IPS DF 6.9 (cell line): ENCODE measurements around the gene AACS.

Source experiments
- DNase-seq: peaks from one replicate; pipeline ENCODE4 v3.0.0-alpha.2; 2013; ENCODE audit warnings: low read depth, low spot score
- H3K27ac ChIP-seq: one replicate; pipeline ENCODE4 v1.5.1; 2013; ENCODE audit warnings: low read length, control low read depth
- H3K27me3 ChIP-seq: 2 replicates; pipeline ENCODE4 v1.6.1; 2013; ENCODE audit warnings: mild to moderate bottlenecking, low read length; ENCODE audit not compliant: control insufficient read depth, insufficient read depth
- H3K36me3 ChIP-seq: 2 replicates; pipeline ENCODE4 v1.6.1; 2013; ENCODE audit warnings: low read length; ENCODE audit not compliant: control insufficient read depth, insufficient read depth
- H3K4me1 ChIP-seq: 2 replicates; pipeline ENCODE4 v1.6.1; 2013; ENCODE audit warnings: low read length; ENCODE audit not compliant: control insufficient read depth, insufficient read depth
- H3K4me3 ChIP-seq: 2 replicates; pipeline ENCODE4 v1.5.1; 2013; ENCODE audit warnings: mild to moderate bottlenecking, low read length
- H3K9me3 ChIP-seq: 2 replicates; pipeline ENCODE4 v1.6.1; 2013; ENCODE audit warnings: low read length, inconsistent platforms; ENCODE audit not compliant: control insufficient read depth, insufficient read depth
- WGBS: extraction: QIAGEN DNeasy Blood & Tissue Kit; methylation state at CpG from one replicate; pipeline ENCODE4 v1.1.7; 2013; ENCODE audit warnings: mixed read lengths, missing lambda C conversion rate; ENCODE audit not compliant: insufficient read length, insufficient coverage; 5-methylcytosine and 5-hydroxymethylcytosine counted together

Gene AACS

GRCh38 chr12:125065021-125065918, at the start of gene AACS:
Gene AACS (plus strand): TSS chr12:125065435. CDS start chr12:125065585, 150 bp downstream.
- peak within 1 kb of the TSS; percentile 93 for H3K4me3 ChIP-seq
- H3K27me3 ChIP-seq, result no peaks in the 10 kb centered on the region
- no peaks in the 10 kb centered on the region for H3K9me3 ChIP-seq
- WGBS, result no CpG with 5 or more reads among the region's 80 CpGs
- H3K27ac ChIP-seq, result no peak within 1 kb of the TSS
- no peak for DNase-seq
- H3K36me3 ChIP-seq, result peaks cover 5% of the 10 kb centered on the region
- peaks cover 10% of the 10 kb centered on the region for H3K4me1 ChIP-seq

GRCh38 chr12:125015680-125016310, 49.4 kb upstream of the AACS start:
- no peak overlapping the region for H3K4me3 ChIP-seq
- no CpG with 5 or more reads among the region's 24 CpGs for WGBS
- H3K27ac ChIP-seq, result no peak overlapping the region
- H3K9me3 ChIP-seq, result no peaks in the 10 kb centered on the region
- H3K27me3 ChIP-seq, result no peaks in the 10 kb centered on the region
- no peaks in the 10 kb centered on the region for H3K4me1 ChIP-seq
- DNase-seq, result no peak
- peaks cover 15% of the 10 kb centered on the region for H3K36me3 ChIP-seq

GRCh38 chr12:125017801-125018200, 47.4 kb upstream of the AACS start:
- no CpG with 5 or more reads among the region's 9 CpGs for WGBS
- Histone ChIP-seq H3K9me3 (no peaks in the 10 kb centered on the region), H3K4me3 (no peak overlapping the region), H3K27me3 (no peaks in the 10 kb centered on the region), H3K36me3 (peaks cover 13% of the 10 kb centered on the region), H3K4me1 (no peaks in the 10 kb centered on the region), H3K27ac (no peak overlapping the region)
- DNase-seq, result no peak

GRCh38 chr12:125018356-125018755, 46.9 kb upstream of the AACS start:
- H3K27me3 ChIP-seq, result no peaks in the 10 kb centered on the region

GRCh38 chr12:125021096-125021495, 44.1 kb upstream of the AACS start:
- no peaks in the 10 kb centered on the region for H3K9me3 ChIP-seq
- H3K4me1 ChIP-seq, result no peaks in the 10 kb centered on the region
- WGBS, result no CpG with 5 or more reads among the region's 9 CpGs
- no peaks in the 10 kb centered on the region for H3K27me3 ChIP-seq
- DNase-seq, result no peak
- H3K4me3 ChIP-seq, result no peak overlapping the region
- H3K27ac ChIP-seq, result no peak overlapping the region
- peaks cover 8% of the 10 kb centered on the region for H3K36me3 ChIP-seq

More at GRCh38 chr12:125018356-125018755, 46.9 kb upstream of the AACS start:
- Histone ChIP-seq H3K4me1 (no peaks in the 10 kb centered on the region), H3K36me3 (peaks cover 14% of the 10 kb centered on the region), H3K27ac (no peak overlapping the region), H3K9me3 (no peaks in the 10 kb centered on the region), H3K4me3 (no peak overlapping the region)
- no peak for DNase-seq
- no CpG with 5 or more reads among the region's 11 CpGs for WGBS

- Histone ChIP-seq H3K27ac (no peak overlapping the region), H3K27me3 (no peaks in the 10 kb centered on the region), H3K4me1 (no peaks in the 10 kb centered on the region), H3K36me3 (peaks cover 8% of the 10 kb centered on the region), H3K4me3 (no peak overlapping the region), H3K9me3 (no peaks in the 10 kb centered on the region)
- no CpG with 5 or more reads among the region's 5 CpGs for WGBS
- no peak for DNase-seq
Observed at GRCh38 chr12:125021771-125022170, 43.5 kb upstream of the AACS start.

- Histone ChIP-seq H3K36me3 (peaks cover 8% of the 10 kb centered on the region), H3K4me1 (no peaks in the 10 kb centered on the region), H3K9me3 (no peaks in the 10 kb centered on the region), H3K27ac (no peak overlapping the region), H3K27me3 (no peaks in the 10 kb centered on the region), H3K4me3 (no peak overlapping the region)
- WGBS, result no CpG with 5 or more reads among the region's 2 CpGs
- DNase-seq, result no peak
Observed at GRCh38 chr12:125023065-125023464, 42.2 kb upstream of the AACS start.

GRCh38 chr12:125024949-125025563, 40.2 kb upstream of the AACS start:
- DNase-seq, result no peak
- Histone ChIP-seq H3K4me1 (no peaks in the 10 kb centered on the region), H3K27me3 (no peaks in the 10 kb centered on the region), H3K4me3 (no peak overlapping the region), H3K9me3 (no peaks in the 10 kb centered on the region), H3K36me3 (peaks cover 8% of the 10 kb centered on the region), H3K27ac (no peak overlapping the region)
- WGBS, result no CpG with 5 or more reads among the region's 43 CpGs

GRCh38 chr12:125025606-125026235, 39.5 kb upstream of the AACS start:
- H3K27ac ChIP-seq, result no peak overlapping the region
- no peaks in the 10 kb centered on the region for H3K27me3 ChIP-seq
- WGBS, result 100% methylated on average over 2 of the region's 9 CpGs
- no peak overlapping the region for H3K4me3 ChIP-seq
- no peak for DNase-seq
- no peaks in the 10 kb centered on the region for H3K4me1 ChIP-seq
- H3K36me3 ChIP-seq, result peaks cover 8% of the 10 kb centered on the region
- no peaks in the 10 kb centered on the region for H3K9me3 ChIP-seq

- DNase-seq, result no peak
- H3K36me3 ChIP-seq, result peaks cover 7% of the 10 kb centered on the region
- H3K4me1 ChIP-seq, result 0 out of 2 replicates have a peak, but pooled peaks cover 2% of the 10 kb centered on the region
- no peak overlapping the region for H3K27ac ChIP-seq
- H3K9me3 ChIP-seq, result no peaks in the 10 kb centered on the region
- no peak overlapping the region for H3K4me3 ChIP-seq
- H3K27me3 ChIP-seq, result no peaks in the 10 kb centered on the region; the same call in 1 of the 2 replicates
- WGBS, result no CpG with 5 or more reads among the region's 8 CpGs
Observed at GRCh38 chr12:125028106-125028505, 37.1 kb upstream of the AACS start.
